Parathyroid adenoma (tissue), 2 donors: Measurements from ENCODE around the gene BLOC1S4.

Experiments used
- H2AFZ ChIP-seq: fragments of 300-600 bp; sonication (generic); one replicate; pipeline ENCODE4 v1.7.0; 2017; ENCODE audit warnings: antibody characterized with exemption, mild to moderate bottlenecking
- H3K27ac ChIP-seq: fragments of 300-600 bp; sonication (generic); one replicate; pipeline ENCODE4 v1.7.0; 2017
- H3K27me3 ChIP-seq: fragments of 300-600 bp; sonication (generic); one replicate; pipeline ENCODE4 v1.7.0; 2017; ENCODE audit warnings: low read length; ENCODE audit not compliant: control insufficient read depth, insufficient read depth
- H3K36me3 ChIP-seq: fragments of 300-600 bp; sonication (generic); one replicate; pipeline ENCODE4 v1.7.0; 2017; ENCODE audit warnings: low read length; ENCODE audit not compliant: control insufficient read depth, insufficient read depth
- H3K4me1 ChIP-seq: fragments of 300-600 bp; sonication (generic); one replicate; pipeline ENCODE4 v1.7.0; 2017; ENCODE audit warnings: control low read depth
- H3K4me2 ChIP-seq: fragments of 300-600 bp; sonication (generic); one replicate; pipeline ENCODE4 v1.7.0; 2017; ENCODE audit warnings: low read length
- H3K4me3 ChIP-seq: fragments of 300-600 bp; sonication (generic); one replicate; pipeline ENCODE4 v1.7.0; 2017; ENCODE audit warnings: low read depth, low read length
- H3K79me2 ChIP-seq: fragments of 300-600 bp; sonication (generic); one replicate; pipeline ENCODE4 v1.7.0; 2017; ENCODE audit warnings: control low read depth
- H3K9ac ChIP-seq: fragments of 300-600 bp; sonication (generic); one replicate; pipeline ENCODE4 v1.7.0; 2017; ENCODE audit warnings: mild to moderate bottlenecking
- H3K9me3 ChIP-seq: fragments of 300-600 bp; sonication (generic); one replicate; pipeline ENCODE4 v1.7.0; 2017; ENCODE audit warnings: low read length; ENCODE audit not compliant: control insufficient read depth
- TF ChIP-seq, protein P1 (sequence below): fragments of 300-600 bp; sonication (generic); IDR thresholded peaks from one replicate; pipeline ENCODE4 v1.7.0; 2017; ENCODE audit warnings: antibody characterized with exemption, mild to moderate bottlenecking
- donor health status: primary hyperparathyroidism.

Gene BLOC1S4

GRCh38 chr4:6692806-6693205, 23.2 kb upstream of the BLOC1S4 start:
- peaks cover 20% of the 10 kb centered on the region for H3K4me1 ChIP-seq
- H3K4me3 ChIP-seq: no peak overlapping the region
- H3K27ac ChIP-seq: no peak overlapping the region
- no peaks in the 10 kb centered on the region for H3K9me3 ChIP-seq
- H3K36me3 ChIP-seq: no peaks in the 10 kb centered on the region
- TF ChIP-seq, protein P1, sequence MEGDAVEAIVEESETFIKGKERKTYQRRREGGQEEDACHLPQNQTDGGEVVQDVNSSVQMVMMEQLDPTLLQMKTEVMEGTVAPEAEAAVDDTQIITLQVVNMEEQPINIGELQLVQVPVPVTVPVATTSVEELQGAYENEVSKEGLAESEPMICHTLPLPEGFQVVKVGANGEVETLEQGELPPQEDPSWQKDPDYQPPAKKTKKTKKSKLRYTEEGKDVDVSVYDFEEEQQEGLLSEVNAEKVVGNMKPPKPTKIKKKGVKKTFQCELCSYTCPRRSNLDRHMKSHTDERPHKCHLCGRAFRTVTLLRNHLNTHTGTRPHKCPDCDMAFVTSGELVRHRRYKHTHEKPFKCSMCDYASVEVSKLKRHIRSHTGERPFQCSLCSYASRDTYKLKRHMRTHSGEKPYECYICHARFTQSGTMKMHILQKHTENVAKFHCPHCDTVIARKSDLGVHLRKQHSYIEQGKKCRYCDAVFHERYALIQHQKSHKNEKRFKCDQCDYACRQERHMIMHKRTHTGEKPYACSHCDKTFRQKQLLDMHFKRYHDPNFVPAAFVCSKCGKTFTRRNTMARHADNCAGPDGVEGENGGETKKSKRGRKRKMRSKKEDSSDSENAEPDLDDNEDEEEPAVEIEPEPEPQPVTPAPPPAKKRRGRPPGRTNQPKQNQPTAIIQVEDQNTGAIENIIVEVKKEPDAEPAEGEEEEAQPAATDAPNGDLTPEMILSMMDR: no peak
- no peaks in the 10 kb centered on the region for H3K27me3 ChIP-seq
- H3K79me2 ChIP-seq: peaks cover 2% of the 10 kb centered on the region
- H3K4me2 ChIP-seq: no peak overlapping the region
- H2AFZ ChIP-seq: no peak overlapping the region
- H3K9ac ChIP-seq: no peak overlapping the region

DNA sequence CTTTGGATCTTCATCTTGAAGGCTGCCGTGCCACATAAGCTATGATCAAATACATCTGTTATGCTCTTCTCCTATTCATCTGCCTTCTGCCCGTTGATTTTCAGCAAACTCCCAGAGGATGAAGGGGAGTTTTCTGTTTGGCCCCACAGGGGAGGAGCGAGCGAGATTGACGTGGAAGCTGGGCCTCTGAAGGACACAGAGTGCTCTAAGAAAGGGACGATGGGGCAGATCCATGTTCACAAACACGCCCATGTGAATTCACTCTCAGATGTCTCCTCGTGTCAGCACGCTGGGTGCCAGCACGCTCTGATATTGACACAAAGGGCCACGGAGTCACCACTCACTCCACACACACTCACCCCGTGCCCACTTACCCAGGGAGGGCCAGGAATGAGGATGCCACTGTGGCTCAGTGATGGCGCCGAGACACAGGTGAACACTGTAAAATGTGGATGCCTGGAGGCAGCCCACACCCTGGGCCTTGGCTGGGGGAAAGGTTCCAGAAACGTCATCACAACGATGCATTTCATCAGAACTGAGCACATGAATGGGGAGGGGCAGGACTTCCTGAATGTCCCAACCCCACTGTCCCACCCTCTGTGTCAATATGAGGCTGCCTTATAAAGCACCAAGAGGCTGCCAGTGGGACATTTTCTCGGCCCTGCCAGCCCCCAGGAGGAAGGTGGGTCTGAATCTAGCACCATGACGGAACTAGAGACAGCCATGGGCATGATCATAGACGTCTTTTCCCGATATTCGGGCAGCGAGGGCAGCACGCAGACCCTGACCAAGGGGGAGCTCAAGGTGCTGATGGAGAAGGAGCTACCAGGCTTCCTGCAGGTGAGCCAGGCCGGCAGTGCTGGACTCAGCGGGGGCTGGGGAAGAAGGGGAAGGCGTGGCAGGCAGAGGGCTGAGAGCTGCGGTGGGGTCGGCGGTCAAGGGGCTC, 22.5 kb upstream of the BLOC1S4 start, which contains the start of gene S100P:
TSS of gene S100P (plus strand) at position 648 of the 946 bp plus-strand sequence. CDS start at position 703, 55 bp downstream.
- H3K79me2 ChIP-seq: peaks cover 2% of the 10 kb centered on the region
- H3K36me3 ChIP-seq: no peaks in the 10 kb centered on the region
- H3K9ac ChIP-seq: no peak within 1 kb of the TSS
- no peaks in the 10 kb centered on the region for H3K9me3 ChIP-seq
- H3K27ac ChIP-seq: no peak within 1 kb of the TSS
- no peak within 1 kb of the TSS for H3K4me2 ChIP-seq
- H3K4me1 ChIP-seq: peaks cover 20% of the 10 kb centered on the region
- no peak within 1 kb of the TSS for H2AFZ ChIP-seq
- TF ChIP-seq, protein P1: no peak
- H3K4me3 ChIP-seq: no peak within 1 kb of the TSS
- no peaks in the 10 kb centered on the region for H3K27me3 ChIP-seq

- Histone ChIP-seq H3K36me3 (no peaks in the 10 kb centered on the region), H3K4me2 (no peak overlapping the region), H2AFZ (no peak overlapping the region), H3K9me3 (no peaks in the 10 kb centered on the region), H3K27ac (no peak overlapping the region), H3K27me3 (no peaks in the 10 kb centered on the region), H3K9ac (no peak overlapping the region), H3K4me3 (no peak overlapping the region), H3K4me1 (peaks cover 20% of the 10 kb centered on the region), H3K79me2 (peaks cover 2% of the 10 kb centered on the region)
- TF ChIP-seq, protein P1: no peak
Observed at GRCh38 chr4:6694177-6694901, 21.6 kb upstream of the BLOC1S4 start.

- peak overlapping the region; percentile 16 for H3K4me2 ChIP-seq
- peaks cover 2% of the 10 kb centered on the region for H3K79me2 ChIP-seq
- peak overlapping the region; percentile 74 for H2AFZ ChIP-seq
- H3K27ac ChIP-seq: peak overlapping the region; percentile 88
- H3K36me3 ChIP-seq: no peaks in the 10 kb centered on the region
- H3K4me3 ChIP-seq: no peak overlapping the region
- no peaks in the 10 kb centered on the region for H3K9me3 ChIP-seq
- H3K27me3 ChIP-seq: no peaks in the 10 kb centered on the region
- H3K9ac ChIP-seq: no peak overlapping the region
- H3K4me1 ChIP-seq: peaks cover 20% of the 10 kb centered on the region
- TF ChIP-seq, protein P1: no peak
Observed at GRCh38 chr4:6695660-6696610, 20.0 kb upstream of the BLOC1S4 start.
